GM12875 (cell line): ENCODE measurements around the gene VASH1.
A peak's percentile ranks its signal among the peaks of the same experiment; 100 is the strongest.

ENCODE experiments used
- H3K4me3 ChIP-seq: one replicate; pipeline ENCODE4 v1.5.1; 2011; ENCODE audit warnings: low read depth, low read length, control low read depth
- CTCF ChIP-seq: IDR thresholded peaks from 2 replicates; pipeline ENCODE4 v1.5.1; 2011; ENCODE audit warnings: low read depth, mild to moderate bottlenecking, control low read depth, inconsistent platforms, low read length, moderate library complexity, borderline replicate concordance; ENCODE audit not compliant: insufficient read depth

The VASH1 gene

GRCh38 chr14:76773956-76774820 is 12.9 kb downstream of the VASH1 start:
- TF ChIP-seq CTCF = no peak
- no peak overlapping the region for H3K4me3 ChIP-seq

DNA sequence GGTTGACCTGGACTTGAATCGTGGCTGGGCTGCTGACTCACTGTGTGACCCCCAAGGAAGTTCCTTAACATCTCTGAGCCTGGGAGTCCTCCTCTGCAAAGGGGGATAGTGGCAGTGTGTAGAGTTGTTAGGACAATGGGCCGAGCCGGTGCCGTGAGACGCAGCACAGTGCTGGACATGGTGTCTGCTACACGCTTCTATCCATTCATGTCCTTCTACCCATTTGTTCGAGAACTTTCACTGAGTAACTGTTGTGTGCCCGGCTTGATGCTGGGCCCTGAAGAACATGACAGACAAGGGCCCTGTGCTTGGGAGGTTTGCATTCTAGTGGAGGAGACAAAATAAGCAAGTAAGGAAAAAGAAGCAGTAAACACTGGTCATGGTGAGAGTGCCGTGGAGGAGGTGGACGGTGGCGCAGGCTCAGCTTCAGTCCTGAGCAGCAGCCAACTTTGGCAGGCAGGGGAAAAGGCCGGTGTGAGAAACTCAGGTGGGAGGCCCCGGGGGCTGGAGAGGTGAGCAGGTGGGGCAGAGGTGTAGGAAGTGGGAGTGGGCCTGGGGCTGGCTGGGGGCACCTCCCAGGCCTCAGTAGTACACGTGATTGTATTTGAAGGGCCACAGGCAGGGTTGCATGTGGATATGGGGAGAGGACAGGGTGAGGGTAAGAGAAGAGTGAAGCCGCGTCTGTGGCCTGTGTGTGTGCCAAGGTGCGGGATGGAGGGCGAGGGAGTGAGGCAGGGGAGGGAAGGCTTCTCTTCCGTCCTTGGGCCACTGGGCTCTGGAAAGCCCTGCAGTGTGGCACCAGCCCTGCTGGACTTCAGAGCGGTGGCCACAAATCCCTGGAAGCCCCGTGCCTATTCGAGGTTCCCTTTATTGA is 13.8 kb downstream of the VASH1 start:
- no peak for TF ChIP-seq CTCF
- no peak overlapping the region for H3K4me3 ChIP-seq

- no peak overlapping the region for H3K4me3 ChIP-seq
Observed at GRCh38 chr14:76775695-76776427, 14.6 kb downstream of the VASH1 start.

GRCh38 chr14:76776428-76777251 is 15.4 kb downstream of the VASH1 start:
- TF ChIP-seq CTCF = 0 out of 2 replicates have a peak, but pooled peaks have one; percentile 10
- H3K4me3 ChIP-seq = no peak overlapping the region

More at GRCh38 chr14:76775695-76776427, 14.6 kb downstream of the VASH1 start:
- no peak for TF ChIP-seq CTCF

- no peak overlapping the region for H3K4me3 ChIP-seq
- TF ChIP-seq CTCF = no peak
Observed at GRCh38 chr14:76777721-76778120, 16.5 kb downstream of the VASH1 start.

DNA sequence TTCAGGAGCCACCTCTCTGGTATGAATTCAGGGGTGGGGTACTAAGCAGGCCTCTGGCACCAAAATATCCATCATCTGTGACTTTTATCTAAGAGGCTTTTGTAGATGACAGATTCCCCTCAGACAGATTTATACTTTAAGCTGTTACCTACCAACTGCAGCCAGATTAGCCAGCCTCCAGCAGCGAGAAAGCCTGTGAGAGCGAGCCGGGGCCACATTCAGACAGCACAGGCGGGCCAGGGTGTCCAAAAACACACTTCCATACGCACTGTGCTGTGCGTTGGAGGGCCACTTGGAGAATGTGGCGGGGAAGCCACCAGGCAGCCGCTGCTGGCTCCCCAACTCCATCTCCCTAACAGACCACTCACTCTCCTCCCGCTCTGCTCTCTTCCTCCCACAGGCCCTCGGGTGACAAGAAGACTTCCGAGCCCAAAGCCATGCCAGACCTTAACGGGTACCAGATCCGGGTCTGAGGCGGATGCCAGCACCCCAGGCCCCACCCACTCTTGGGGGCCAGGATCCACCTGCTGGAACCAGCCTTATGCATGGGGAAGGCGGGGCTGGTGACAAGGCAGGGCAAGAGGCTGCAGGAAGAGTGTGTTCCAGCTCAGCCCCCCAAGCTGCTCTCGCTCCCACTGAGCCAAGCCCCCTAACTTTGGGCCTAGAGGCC is 17.4 kb downstream of the VASH1 start:
- no peak for TF ChIP-seq CTCF
- no peak overlapping the region for H3K4me3 ChIP-seq
